Thyroid gland (tissue), 4 donors: ENCODE data around the gene NR2F6. TPM values are rescaled to one million over a fixed set of nuclear protein-coding genes. Genes with fewer than 3 reads are reported as not detected.
A peak's percentile ranks its signal among the peaks of the same experiment; 100 is the strongest.

Source experiments
- DNase-seq, 2 donors: peaks; one replicate each; pipeline ENCODE4 v3.0.0-alpha.2; 2019
- H3K27ac ChIP-seq, 3 donors: fragments of 200-600 bp; sonication (generic); 1 replicate in 2 of 3; 2 replicates in 1 of 3; pipeline ENCODE4 v1.5.1; 2016 to 2019; ENCODE audit warnings: mild to moderate bottlenecking in 1 of 3, moderate library complexity in 1 of 3
- H3K27me3 ChIP-seq: fragments of 200-600 bp; sonication (generic); one replicate; pipeline ENCODE4 v1.5.1; 2019
- H3K36me3 ChIP-seq, 2 donors: fragments of 200-600 bp; sonication (generic); one replicate each; pipeline ENCODE4 v1.5.1; 2016 to 2019
- H3K4me1 ChIP-seq, 2 donors: fragments of 200-600 bp; sonication (generic); one replicate each; pipeline ENCODE4 v1.5.1; 2017 to 2019
- H3K4me3 ChIP-seq, 3 donors: fragments of 200-600 bp; sonication (generic); replicated peaks in 1 of 3; 1 replicate in 2 of 3; 2 replicates in 1 of 3; pipeline ENCODE4 v1.5.1; 2016; ENCODE audit warnings: mild to moderate bottlenecking in 1 of 3
- H3K9me3 ChIP-seq: fragments of 200-600 bp; sonication (generic); one replicate; pipeline ENCODE4 v1.5.1; 2017
- CTCF ChIP-seq, 6 experiments: fragments of 200-600 bp in 3 of 6; fragments of 450-650 bp in 3 of 6; sonication (generic) in 3 of 6; IDR thresholded peaks; one replicate each; pipeline ENCODE4 v1.5.1; 2016 to 2019; ENCODE audit warnings: antibody characterized with exemption in 6 of 6, mild to moderate bottlenecking in 2 of 6, inconsistent platforms in 1 of 6, moderate library complexity in 1 of 6
- POLR2A ChIP-seq, 2 donors: fragments of 450-650 bp; IDR thresholded peaks; one replicate each; pipeline ENCODE4 v1.6.1; 2017; ENCODE audit warnings: antibody characterized with exemption in 2 of 2, mild to moderate bottlenecking in 2 of 2, moderate library complexity in 1 of 2
- WGBS, 2 donors: methylation state at CpG; one replicate each; pipeline ENCODE4 v1.1.5; 2017; 5-methylcytosine and 5-hydroxymethylcytosine counted together
- intact Hi-C: fragments of 100-400 bp; cut with DNase I; formaldehyde crosslinking; loops from one replicate; pipeline ENCODE4 v1.15.1; 2023
- total RNA-seq, 4 donors: library from RNA; depleted of rRNA; stranded (reverse); fragments of >200 nt; gene quantifications; one replicate each; pipeline ENCODE4 v1.2.3, GENCODE V29; 2016

The NR2F6 gene
- total RNA-seq, 4 donors from 2014 or later: 66.0 to 117 (median 97.9) TPM

- intact Hi-C loops: no loop called here
- peak overlapping the region; percentile 19 to 93 (median 84) for H3K4me3 ChIP-seq
- 6 to 16% methylated on average over 3 to 6 of the region's 52 CpGs for WGBS, 2 donors
- DNase-seq: peak; percentile 72 to 77
- peak overlapping the region; percentile 74 to 86 (median 85) for H3K27ac ChIP-seq
- H3K9me3 ChIP-seq: no peaks in the 10 kb centered on the region
- H3K4me1 ChIP-seq: peaks cover 35 to 36% of the 10 kb centered on the region in 2 donors
- H3K27me3 ChIP-seq: no peaks in the 10 kb centered on the region
- peak in 1 of 2 donors; percentile 28 for TF ChIP-seq POLR2A (IDR thresholded peaks at IDR 0.05)
- TF ChIP-seq CTCF (IDR thresholded peaks at IDR 0.05): no peak
- H3K36me3 ChIP-seq: no peaks in the 10 kb centered on the region
These were observed 1.7 kb downstream of the NR2F6 start for GRCh38 chr19:17243830-17244617.

- peaks cover 0 to 4% of the 10 kb centered on the region in 2 donors for H3K36me3 ChIP-seq
- 16 to 23% methylated on average over 8 of the region's 8 CpGs for WGBS, 2 donors
- H3K9me3 ChIP-seq: no peaks in the 10 kb centered on the region
- H3K4me3 ChIP-seq: peak overlapping the region in 2 of 3 donors; percentile 19 to 84
- peak overlapping the region; percentile 74 to 86 (median 85) for H3K27ac ChIP-seq
- H3K4me1 ChIP-seq: peaks cover 35 to 36% of the 10 kb centered on the region in 2 donors
- peak in 1 of 6 experiments; percentile 5 for TF ChIP-seq CTCF (IDR thresholded peaks at IDR 0.05)
- no peak for TF ChIP-seq POLR2A (IDR thresholded peaks at IDR 0.05)
- H3K27me3 ChIP-seq: no peaks in the 10 kb centered on the region
- DNase-seq: peak; percentile 66 to 68
- intact Hi-C loops: no loop called here
These were observed 2.4 kb downstream of the NR2F6 start for GRCh38 chr19:17243211-17243829.

GRCh38 chr19:17242431-17243208, 3.1 kb downstream of the NR2F6 start:
- H3K4me3 ChIP-seq: no peak overlapping the region
- peaks cover 35 to 36% of the 10 kb centered on the region in 2 donors for H3K4me1 ChIP-seq
- DNase-seq: peak; percentile 62 to 64
- intact Hi-C loops: no loop called here
- WGBS, 2 donors: 17 to 83% methylated on average over 7 to 8 of the region's 8 CpGs
- no peaks in the 10 kb centered on the region for H3K9me3 ChIP-seq
- peaks cover 0 to 11% of the 10 kb centered on the region in 2 donors for H3K36me3 ChIP-seq
- peak overlapping the region; percentile 64 to 85 (median 74) for H3K27ac ChIP-seq
- TF ChIP-seq CTCF (IDR thresholded peaks at IDR 0.05): no peak
- H3K27me3 ChIP-seq: no peaks in the 10 kb centered on the region

GRCh38 chr19:17240826-17241399, 4.8 kb downstream of the NR2F6 start:
- TF ChIP-seq POLR2A (IDR thresholded peaks at IDR 0.05) (no peak), CTCF (IDR thresholded peaks at IDR 0.05) (no peak)
- H3K4me3 ChIP-seq: no peak overlapping the region
- H3K9me3 ChIP-seq: no peaks in the 10 kb centered on the region
- DNase-seq: no peak
- H3K27ac ChIP-seq: peak overlapping the region in 1 of 3 donors; percentile 85
- peaks cover 0 to 12% of the 10 kb centered on the region in 2 donors for H3K36me3 ChIP-seq
- intact Hi-C loops: no loop called here
- no peaks in the 10 kb centered on the region for H3K27me3 ChIP-seq
- WGBS, 2 donors: 95% methylated on average over 6 of the region's 6 CpGs
- peaks cover 31 to 37% of the 10 kb centered on the region in 2 donors for H3K4me1 ChIP-seq
